ENCODE measurements around the gene ZNF469. TPM values are rescaled to one million over a fixed set of nuclear protein-coding genes. Genes with fewer than 3 reads are reported as not detected.

ZNF469 gene
- total RNA-seq, 1 donor from 2014 or later, result under 0.01 TPM

GRCh38 chr16:88379694-88380040 lies 3.1 kb upstream of the ZNF469 start:
- no peaks in the 10 kb centered on the region for H3K36me3 ChIP-seq (ENCODE audit: control insufficient read depth, insufficient read depth, low read length)
- FAIRE-seq (no peak), DNase-seq (ENCODE audit: low read depth) (no peak)
- H3K4me3 ChIP-seq (ENCODE audit: low read depth, low read length), result no peak overlapping the region
- H3K27me3 ChIP-seq (ENCODE audit: control insufficient read depth, insufficient read depth, low read length), result peaks cover 11% of the 10 kb centered on the region
- TF ChIP-seq CTCF (IDR thresholded peaks at IDR 0.05; ENCODE audit: insufficient read depth, low read length, severe bottlenecking), result no peak

- TF ChIP-seq CTCF (IDR thresholded peaks at IDR 0.05; ENCODE audit: insufficient read depth, low read length, severe bottlenecking), result no peak
- Histone ChIP-seq H3K4me3 (ENCODE audit: low read depth, low read length) (no peak overlapping the region), H3K27me3 (ENCODE audit: control insufficient read depth, insufficient read depth, low read length) (peaks cover 15% of the 10 kb centered on the region), H3K36me3 (ENCODE audit: control insufficient read depth, insufficient read depth, low read length) (no peaks in the 10 kb centered on the region)
- FAIRE-seq, result no peak
- DNase-seq (ENCODE audit: low read depth), result no peak
Observed at GRCh38 chr16:88380099-88380498, 2.7 kb upstream of the ZNF469 start.

- Histone ChIP-seq H3K36me3 (ENCODE audit: control insufficient read depth, insufficient read depth, low read length) (no peaks in the 10 kb centered on the region), H3K4me3 (ENCODE audit: low read depth, low read length) (no peak overlapping the region), H3K27me3 (ENCODE audit: control insufficient read depth, insufficient read depth, low read length) (peaks cover 18% of the 10 kb centered on the region)
- DNase-seq (ENCODE audit: low read depth) (no peak), FAIRE-seq (no peak)
- no peak for TF ChIP-seq CTCF (IDR thresholded peaks at IDR 0.05; ENCODE audit: insufficient read depth, low read length, severe bottlenecking)
Observed at GRCh38 chr16:88380619-88381018, 2.1 kb upstream of the ZNF469 start.

GRCh38 chr16:88381820-88382451 lies 823 bp upstream of the ZNF469 start:
- no peak for DNase-seq (ENCODE audit: low read depth)
- H3K4me3 ChIP-seq (ENCODE audit: low read depth, low read length), result no peak overlapping the region
- no peak for FAIRE-seq
- peaks cover 20% of the 10 kb centered on the region for H3K27me3 ChIP-seq (ENCODE audit: control insufficient read depth, insufficient read depth, low read length)
- H3K36me3 ChIP-seq (ENCODE audit: control insufficient read depth, insufficient read depth, low read length), result no peaks in the 10 kb centered on the region
- no peak for TF ChIP-seq CTCF (IDR thresholded peaks at IDR 0.05; ENCODE audit: insufficient read depth, low read length, severe bottlenecking)

DNA sequence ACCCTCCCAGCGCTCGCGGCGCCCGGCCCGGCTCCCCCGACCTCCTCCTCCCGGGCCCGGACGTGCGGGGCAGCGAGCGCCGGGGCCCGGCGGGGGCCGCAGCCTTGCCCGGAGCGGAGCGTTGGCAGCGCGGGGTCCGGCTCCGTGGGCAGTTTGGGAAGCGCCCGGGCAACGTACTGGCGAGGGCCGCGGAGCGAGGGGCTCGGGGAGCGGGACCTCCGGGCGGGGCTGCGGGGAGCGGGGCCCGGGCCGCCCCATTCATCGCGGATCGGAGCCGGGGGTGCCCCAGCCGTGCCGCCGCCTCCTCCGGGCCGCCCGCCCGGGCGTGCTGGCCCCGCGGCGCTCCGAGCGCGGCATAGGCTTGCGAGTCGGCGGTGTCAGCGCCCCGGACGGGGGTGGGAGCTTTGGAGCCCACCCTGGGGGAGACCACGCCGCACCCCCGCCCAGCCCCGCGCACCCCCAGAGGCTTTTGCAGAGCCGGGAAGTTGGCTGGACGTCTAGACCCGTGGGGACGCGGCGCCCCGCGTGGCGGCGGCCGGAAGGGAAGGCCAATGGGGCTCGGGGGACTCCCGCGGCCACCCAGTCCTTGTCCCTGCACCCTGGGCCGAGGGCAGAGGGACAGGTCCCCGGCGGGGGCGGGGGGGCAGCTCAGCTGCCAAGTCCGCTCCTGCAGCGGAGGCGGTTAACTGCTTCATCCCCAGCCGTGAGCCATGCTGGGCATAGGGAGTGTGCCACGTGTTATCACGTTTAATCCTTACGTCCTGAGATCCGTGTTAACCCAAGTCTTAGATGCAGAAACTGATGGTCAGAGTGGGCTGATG lies 852 bp downstream of the ZNF469 start:
- TF ChIP-seq CTCF (IDR thresholded peaks at IDR 0.05; ENCODE audit: insufficient read depth, low read length, severe bottlenecking), result peak; percentile 52
- H3K36me3 ChIP-seq (ENCODE audit: control insufficient read depth, insufficient read depth, low read length), result no peaks in the 10 kb centered on the region
- FAIRE-seq (no peak), DNase-seq (ENCODE audit: low read depth) (no peak)
- no peak overlapping the region for H3K4me3 ChIP-seq (ENCODE audit: low read depth, low read length)
- H3K27me3 ChIP-seq (ENCODE audit: control insufficient read depth, insufficient read depth, low read length), result peaks cover 20% of the 10 kb centered on the region

Measured in bronchial epithelial cell (primary cell).